Measurements from ENCODE around the gene ZNF19.
A peak's percentile ranks its signal among the peaks of the same experiment; 100 is the strongest.
"Not testable (repeated sequence)": the region's sequence is repeated elsewhere in the genome, so short reads cannot be mapped to it uniquely, and the experiment has no call there.

ZNF19 gene

DNA sequence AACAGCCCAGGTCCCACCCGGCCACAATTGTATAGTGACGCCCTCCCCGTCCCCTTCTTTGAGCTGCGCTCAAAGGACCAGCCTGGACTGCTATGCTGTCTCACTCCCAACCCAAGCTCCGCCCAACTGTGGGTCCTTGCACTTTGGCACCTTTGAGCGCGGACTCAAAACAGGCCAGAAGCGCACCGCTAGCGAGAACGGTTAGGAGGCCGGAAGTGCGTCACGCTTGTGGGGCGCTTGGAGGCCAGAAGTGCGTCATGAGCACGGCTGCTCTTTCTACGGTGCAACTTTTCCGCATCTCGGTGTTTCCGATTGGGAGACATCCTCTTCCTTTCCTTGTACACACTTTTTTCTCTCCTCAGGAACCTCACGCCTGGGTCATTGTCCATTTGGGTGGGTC lies at the start of gene ZNF19:
TSS of gene ZNF19 (minus strand) at position 203 of the 400 bp plus-strand sequence. CDS start 7,210 bp downstream, outside the sequence.
- no peak for DNase-seq

GRCh38 chr16:71537643-71538042 lies 48.5 kb upstream of the ZNF19 start:
- DNase-seq, result peak in 8 of 56 donors; percentile 1 to 14 (median 4)

DNA sequence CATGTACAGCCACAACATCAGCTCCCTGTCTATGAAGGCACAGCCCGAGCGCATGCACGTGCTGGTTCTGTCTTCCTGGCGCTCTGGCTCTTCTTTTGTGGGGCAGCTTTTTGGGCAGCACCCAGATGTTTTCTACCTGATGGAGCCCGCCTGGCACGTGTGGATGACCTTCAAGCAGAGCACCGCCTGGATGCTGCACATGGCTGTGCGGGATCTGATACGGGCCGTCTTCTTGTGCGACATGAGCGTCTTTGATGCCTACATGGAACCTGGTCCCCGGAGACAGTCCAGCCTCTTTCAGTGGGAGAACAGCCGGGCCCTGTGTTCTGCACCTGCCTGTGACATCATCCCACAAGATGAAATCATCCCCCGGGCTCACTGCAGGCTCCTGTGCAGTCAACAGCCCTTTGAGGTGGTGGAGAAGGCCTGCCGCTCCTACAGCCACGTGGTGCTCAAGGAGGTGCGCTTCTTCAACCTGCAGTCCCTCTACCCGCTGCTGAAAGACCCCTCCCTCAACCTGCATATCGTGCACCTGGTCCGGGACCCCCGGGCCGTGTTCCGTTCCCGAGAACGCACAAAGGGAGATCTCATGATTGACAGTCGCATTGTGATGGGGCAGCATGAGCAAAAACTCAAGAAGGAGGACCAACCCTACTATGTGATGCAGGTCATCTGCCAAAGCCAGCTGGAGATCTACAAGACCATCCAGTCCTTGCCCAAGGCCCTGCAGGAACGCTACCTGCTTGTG lies 47.8 kb upstream of the ZNF19 start:
- DNase-seq, result no peak

- no peak for DNase-seq
Observed at GRCh38 chr16:71532366-71532765, 43.2 kb upstream of the ZNF19 start.

DNA sequence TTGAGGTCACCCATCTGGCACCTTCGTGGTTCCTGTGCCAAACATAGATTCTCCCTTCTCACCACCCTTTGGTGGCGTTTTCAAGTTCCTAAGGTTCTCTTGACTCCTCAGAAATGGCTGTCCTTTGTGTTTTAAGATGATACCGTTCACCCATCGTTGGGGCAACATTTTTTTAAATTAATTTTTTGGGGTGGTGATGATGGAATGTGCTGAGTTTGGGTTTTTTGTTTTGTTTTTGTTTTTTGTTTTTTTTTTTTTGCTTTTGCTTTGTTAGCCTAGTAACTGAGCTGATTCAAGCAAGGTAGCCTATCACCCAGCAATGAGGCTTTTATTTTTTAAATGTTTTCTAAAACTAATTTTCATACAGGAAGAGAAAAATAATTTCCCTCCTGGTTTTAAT lies 39.7 kb upstream of the ZNF19 start:
- DNase-seq, result no peak

- DNase-seq, result no peak
Observed at GRCh38 chr16:71528257-71528656, 39.1 kb upstream of the ZNF19 start.

GRCh38 chr16:71526111-71526631 lies 37.0 kb upstream of the ZNF19 start, which contains the start of gene CHST4:
Gene CHST4, plus strand, starts transcription at chr16:71526426. Its CDS starts 10,252 bp downstream, at chr16:71536678.
- no peak for DNase-seq

DNA sequence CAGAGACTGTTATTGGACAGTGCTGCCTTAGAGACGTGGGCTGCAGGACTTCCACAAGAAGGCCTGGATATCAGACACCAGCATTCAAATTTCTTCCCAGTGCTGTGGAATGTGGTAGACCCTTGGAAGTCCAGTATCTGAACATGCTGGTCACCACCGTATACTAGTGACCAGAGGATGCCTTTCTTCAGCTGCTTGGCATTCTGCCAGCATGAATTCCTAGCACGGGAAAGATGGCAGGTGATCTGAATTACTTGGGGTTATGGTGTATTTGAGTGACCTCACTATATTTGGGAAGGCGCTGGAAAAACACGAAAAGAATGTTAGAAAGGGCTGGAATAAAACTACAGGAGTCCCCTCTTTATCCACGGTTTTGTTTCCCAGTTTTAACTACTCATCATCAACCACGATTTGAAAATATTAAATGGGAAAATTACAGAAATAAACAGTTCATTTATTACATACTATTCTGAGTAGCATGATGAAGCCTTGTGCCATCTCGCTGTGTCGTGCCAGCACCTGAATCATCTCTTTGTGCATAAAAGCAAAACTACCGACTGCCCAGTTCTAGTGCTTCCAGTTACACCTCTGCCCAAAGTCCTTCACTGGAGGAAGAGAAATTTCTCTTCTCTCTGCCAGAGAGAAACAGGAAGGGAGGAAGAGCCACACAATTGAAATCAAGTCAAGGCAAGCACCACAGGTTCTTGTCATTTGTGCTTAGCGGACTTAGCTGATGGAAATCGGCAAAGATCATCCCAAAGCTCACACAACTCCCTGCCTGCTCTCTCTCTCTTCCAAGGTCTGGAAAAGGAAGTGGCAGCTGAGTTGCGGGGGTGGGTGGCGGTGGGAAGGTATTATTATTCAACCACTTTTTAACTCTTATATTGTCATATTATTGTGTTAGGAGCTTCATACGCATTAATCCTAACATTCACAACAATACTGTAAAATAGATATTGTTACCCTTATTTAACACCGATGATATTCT lies 35.7 kb upstream of the ZNF19 start:
- peak in 1 of 56 donors; percentile 2 for DNase-seq

DNA sequence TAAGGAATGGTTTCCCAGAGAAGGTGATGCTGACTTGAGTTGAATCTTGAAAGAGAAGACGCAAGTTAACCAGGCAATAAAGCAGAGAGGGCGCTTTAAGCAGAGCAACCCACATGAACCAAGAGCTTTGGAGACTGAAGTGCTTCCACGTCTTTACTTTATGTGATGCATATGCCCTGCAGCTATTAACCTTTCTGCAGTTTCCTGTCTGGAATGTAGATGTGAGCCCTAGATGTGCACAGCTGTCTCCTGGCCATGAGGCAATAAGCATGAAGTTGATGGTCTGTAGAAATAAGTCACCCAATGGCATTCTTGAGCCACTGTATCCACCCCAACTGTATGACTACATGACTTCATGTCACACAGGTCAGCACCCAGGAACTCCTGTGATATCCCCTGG lies 31.4 kb upstream of the ZNF19 start:
- DNase-seq, result no peak

DNA sequence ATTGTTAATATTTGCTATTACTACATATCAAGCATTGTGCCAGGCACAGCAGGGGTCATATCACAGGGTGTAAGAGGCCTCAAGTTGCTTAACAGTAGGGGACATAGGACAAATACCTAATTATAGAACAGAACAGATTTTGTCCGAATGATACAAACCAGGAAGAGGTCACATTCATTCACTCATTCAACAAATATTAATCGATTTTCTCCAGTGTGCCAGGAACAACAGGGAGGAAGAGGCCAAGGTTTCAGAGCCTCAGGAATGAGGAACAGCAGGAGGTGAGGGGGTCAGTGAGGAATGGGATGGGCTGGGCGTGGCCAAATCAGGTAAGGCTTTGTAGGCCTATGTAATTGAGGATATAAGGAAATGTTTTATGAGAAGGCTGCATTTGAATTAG lies 25.9 kb upstream of the ZNF19 start:
- no peak for DNase-seq

DNA sequence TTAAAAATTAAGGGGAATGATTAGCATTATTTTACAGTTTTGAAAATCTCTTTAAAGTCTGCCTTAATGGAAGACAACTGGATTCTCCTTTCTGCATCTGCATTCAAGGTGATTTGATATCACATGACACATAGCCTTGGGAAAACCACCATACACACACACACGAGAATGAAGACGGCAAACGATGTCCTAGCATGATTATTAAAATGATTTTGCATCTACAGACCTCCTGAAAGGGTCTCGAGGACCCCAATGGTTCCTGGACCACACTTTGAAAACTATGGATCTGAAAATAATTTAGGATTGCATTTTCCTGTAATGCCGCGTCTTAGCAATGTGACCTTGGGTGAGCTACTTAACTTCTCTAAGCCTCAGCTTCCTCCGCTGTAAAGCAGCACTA lies 25.4 kb upstream of the ZNF19 start:
- no peak for DNase-seq

DNA sequence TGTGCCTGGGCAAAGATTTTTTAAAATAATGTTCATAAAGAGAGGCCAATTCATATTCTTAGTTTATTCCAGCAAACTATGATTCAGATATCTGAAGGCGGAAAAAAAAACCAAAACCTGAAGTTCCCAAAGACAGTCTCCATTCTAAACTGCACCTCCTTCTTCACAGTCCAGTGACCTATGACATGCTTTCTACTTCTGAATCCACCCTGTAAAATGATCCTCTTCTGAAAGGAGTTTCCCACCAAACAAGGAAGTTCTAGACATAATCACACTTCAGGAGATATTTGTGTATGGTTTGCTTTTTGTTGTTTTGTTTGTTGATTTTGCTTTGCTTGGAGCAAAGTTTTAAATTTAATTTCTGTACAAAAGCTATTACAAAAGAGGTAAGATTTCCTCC lies 24.2 kb upstream of the ZNF19 start:
- no peak for DNase-seq

- DNase-seq, result no peak
Observed at GRCh38 chr16:71507061-71507460, 17.9 kb upstream of the ZNF19 start.

DNA sequence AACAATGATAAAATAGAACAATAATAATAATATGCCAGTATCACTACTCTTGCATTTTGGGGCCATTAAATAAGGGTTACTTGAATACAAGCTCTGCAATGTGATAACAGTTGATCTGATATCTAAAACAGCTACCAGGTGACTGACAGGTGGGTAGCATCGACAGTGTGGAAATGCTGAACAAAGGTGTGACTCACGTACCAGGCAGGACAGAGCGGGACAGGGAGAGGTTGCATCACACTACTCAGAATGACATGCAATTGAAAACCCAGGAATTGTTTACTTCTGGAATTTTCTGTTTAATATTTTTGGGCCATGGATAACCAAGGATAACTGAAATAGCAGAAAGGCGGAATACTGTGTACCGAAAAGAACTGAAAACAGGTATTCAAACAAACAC lies 15.8 kb upstream of the ZNF19 start:
- DNase-seq, result no peak

- not testable (repeated sequence) for DNase-seq
Observed at GRCh38 chr16:71504051-71504450, 14.9 kb upstream of the ZNF19 start.

- no peak for DNase-seq
Observed at GRCh38 chr16:71501547-71501946, 12.4 kb upstream of the ZNF19 start.

DNA sequence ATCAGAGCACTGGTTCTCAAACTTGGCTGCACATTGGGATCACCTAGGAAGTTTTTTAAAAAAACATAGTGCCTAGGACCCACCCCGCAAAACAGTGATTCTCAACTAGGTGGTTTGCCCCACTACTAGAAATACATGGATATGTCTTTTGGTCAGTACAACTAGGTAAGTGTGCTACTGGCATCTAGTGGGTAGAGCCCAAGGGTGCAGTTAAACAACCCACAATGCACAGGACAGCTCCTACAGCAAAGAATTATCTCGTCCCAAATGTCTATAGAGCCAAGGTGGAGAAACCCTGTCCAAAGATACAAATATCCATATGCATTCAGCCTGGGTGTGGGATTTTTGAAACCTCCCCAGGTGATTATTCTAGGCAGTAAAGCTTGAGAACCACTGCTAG lies 11.8 kb upstream of the ZNF19 start:
- no peak for DNase-seq

DNA sequence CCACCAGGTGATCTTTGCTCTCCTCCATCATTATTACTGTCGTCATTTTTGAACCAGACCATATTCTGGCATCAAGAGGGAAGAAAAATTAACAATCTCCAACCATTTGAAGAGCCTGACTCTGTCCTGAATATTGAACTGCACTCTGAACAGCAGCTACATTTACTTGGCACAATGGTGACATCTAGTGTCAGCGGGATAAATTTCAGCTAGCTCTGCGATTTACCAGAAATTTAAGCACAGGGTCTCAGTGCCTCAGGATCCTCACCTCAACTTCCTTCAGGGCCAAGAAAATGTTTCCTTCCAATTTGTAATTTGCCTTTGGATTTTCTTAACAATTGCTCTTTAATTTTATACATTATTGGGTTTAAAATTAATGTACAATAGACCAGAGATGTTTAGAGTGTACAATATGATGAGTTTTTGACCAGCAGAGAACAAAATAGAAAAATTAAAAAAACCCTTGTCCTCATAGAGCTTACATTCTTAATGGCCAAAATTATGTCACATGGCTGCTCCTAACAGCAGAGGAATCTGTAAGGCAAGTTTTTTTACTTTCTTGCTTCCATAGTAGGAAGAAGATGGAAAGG lies 10.7 kb upstream of the ZNF19 start:
- peak in 14 of 56 donors; percentile 0 to 68 (median 10) for DNase-seq

GRCh38 chr16:71498031-71498430 lies 8.9 kb upstream of the ZNF19 start:
- DNase-seq, result no peak

DNA sequence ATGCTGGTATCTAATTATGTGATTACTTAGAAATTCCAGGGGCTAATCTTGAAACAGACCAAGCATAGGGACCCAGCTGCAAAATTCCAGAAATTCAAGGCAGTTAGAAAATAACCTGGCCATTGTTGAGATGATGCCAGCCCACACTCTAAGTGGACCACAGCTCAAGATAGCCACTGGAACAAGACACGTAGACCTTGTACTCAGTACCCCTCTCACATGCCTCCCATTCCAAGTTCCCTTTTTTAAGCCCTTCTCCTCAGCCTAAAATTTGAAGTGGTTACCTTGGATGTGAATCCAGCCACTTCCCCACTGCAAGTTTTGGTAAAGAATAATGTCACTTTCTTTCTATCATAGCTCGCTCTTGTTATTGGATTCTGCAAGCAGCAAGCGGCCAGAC lies 4.1 kb upstream of the ZNF19 start:
- DNase-seq, result no peak

- no peak for DNase-seq
Observed at GRCh38 chr16:71492786-71493185, 3.7 kb upstream of the ZNF19 start.

GRCh38 chr16:71491054-71491453 lies 1.9 kb upstream of the ZNF19 start:
- no peak for DNase-seq

Measured in amygdala (tissue), 56 donors.